Tibial nerve (tissue), 4 donors: ENCODE data around the gene CYP4F8.

Experiments
- EP300 ChIP-seq, 2 donors: sonication (generic); formaldehyde crosslinking; IDR thresholded peaks; one replicate each; pipeline ENCODE4 v1.6.1; 2017; ENCODE audit warnings: antibody characterized with exemption in 2 of 2, mild to moderate bottlenecking in 1 of 2
- TF ChIP-seq, protein P1 (sequence below), 5 experiments: fragments of 200-600 bp in 3 of 5; fragments of 450-650 bp in 2 of 5; sonication (generic) in 3 of 5; IDR thresholded peaks; one replicate each; pipeline ENCODE4 v1.5.1; 2016 to 2019; ENCODE audit warnings: antibody characterized with exemption in 5 of 5, mild to moderate bottlenecking in 3 of 5, moderate library complexity in 2 of 5

DNA sequence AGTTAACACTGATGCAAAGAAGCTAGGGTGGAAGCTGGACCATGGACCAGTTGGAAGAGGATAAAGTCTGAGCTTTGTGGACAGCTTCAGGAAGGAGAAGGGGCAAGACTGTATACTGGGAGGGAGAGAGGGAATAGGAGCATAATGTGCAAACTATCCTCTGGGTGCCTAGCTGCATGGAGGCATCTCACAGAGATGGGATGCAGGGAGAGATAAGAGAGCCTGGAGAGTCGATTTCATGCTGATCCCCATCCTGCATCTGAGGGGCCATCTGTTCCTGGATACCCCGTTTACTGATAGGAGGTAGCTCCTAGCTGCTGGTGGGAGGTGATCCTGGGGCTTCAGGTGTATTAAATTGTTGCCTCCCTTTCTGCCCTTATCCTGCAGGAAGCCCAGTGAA lies 34.5 kb downstream of the CYP4F8 start:
- TF ChIP-seq, protein P1, sequence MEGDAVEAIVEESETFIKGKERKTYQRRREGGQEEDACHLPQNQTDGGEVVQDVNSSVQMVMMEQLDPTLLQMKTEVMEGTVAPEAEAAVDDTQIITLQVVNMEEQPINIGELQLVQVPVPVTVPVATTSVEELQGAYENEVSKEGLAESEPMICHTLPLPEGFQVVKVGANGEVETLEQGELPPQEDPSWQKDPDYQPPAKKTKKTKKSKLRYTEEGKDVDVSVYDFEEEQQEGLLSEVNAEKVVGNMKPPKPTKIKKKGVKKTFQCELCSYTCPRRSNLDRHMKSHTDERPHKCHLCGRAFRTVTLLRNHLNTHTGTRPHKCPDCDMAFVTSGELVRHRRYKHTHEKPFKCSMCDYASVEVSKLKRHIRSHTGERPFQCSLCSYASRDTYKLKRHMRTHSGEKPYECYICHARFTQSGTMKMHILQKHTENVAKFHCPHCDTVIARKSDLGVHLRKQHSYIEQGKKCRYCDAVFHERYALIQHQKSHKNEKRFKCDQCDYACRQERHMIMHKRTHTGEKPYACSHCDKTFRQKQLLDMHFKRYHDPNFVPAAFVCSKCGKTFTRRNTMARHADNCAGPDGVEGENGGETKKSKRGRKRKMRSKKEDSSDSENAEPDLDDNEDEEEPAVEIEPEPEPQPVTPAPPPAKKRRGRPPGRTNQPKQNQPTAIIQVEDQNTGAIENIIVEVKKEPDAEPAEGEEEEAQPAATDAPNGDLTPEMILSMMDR (IDR thresholded peaks at IDR 0.05), result no peak
- TF ChIP-seq EP300 (IDR thresholded peaks at IDR 0.05), result no peak
